CD14-positive monocyte (primary cell): ENCODE data around the gene LMTK2. TPM values are rescaled to one million over a fixed set of nuclear protein-coding genes. Genes with fewer than 3 reads are reported as not detected.
A peak's percentile ranks its signal among the peaks of the same experiment; 100 is the strongest.

ENCODE experiments used
- DNase-seq, 3 donors: peaks; one replicate each; pipeline ENCODE4 v3.0.0-alpha.2; 2011 to 2022
- H2AFZ ChIP-seq: 2 replicates; pipeline ENCODE4 v1.6.0; 2012; ENCODE audit warnings: mild to moderate bottlenecking, low read depth, low read length, inconsistent platforms; ENCODE audit not compliant: insufficient read depth, poor library complexity, severe bottlenecking
- H3K27ac ChIP-seq, 2 donors: 1 replicate in 1 of 2; 2 replicates in 1 of 2; pipeline ENCODE4 v1.5.1; 2012 to 2013; ENCODE audit warnings: low read length in 2 of 2, control low read depth in 1 of 2, inconsistent platforms in 1 of 2, low read depth in 1 of 2, mild to moderate bottlenecking in 1 of 2
- H3K27me3 ChIP-seq, 2 donors: one replicate each; pipeline versions ENCODE4 v1.6.0 to v1.6.1; 2011 to 2013; ENCODE audit warnings: low read length in 2 of 2; ENCODE audit not compliant: control insufficient read depth in 2 of 2, insufficient read depth in 2 of 2
- H3K36me3 ChIP-seq, 2 donors: replicated peaks in 1 of 2; 1 replicate in 1 of 2; 2 replicates in 1 of 2; pipeline versions ENCODE4 v1.5.1 to v1.6.1; 2012 to 2013; ENCODE audit warnings: low read length in 2 of 2, control low read depth in 1 of 2, inconsistent platforms in 1 of 2, mild to moderate bottlenecking in 1 of 2; ENCODE audit not compliant: insufficient read depth in 2 of 2, control insufficient read depth in 1 of 2
- H3K4me1 ChIP-seq, 2 donors: 1 replicate in 1 of 2; 2 replicates in 1 of 2; pipeline versions ENCODE4 v1.5.1 to v1.6.1; 2012 to 2013; ENCODE audit warnings: low read length in 2 of 2, control low read depth in 1 of 2, inconsistent platforms in 1 of 2, mild to moderate bottlenecking in 1 of 2, moderate library complexity in 1 of 2; ENCODE audit not compliant: insufficient read depth in 2 of 2, control insufficient read depth in 1 of 2
- H3K4me2 ChIP-seq: replicated peaks from 2 replicates; pipeline ENCODE3; 2012; ENCODE audit warnings: low read length, moderate library complexity, mild to moderate bottlenecking; ENCODE audit not compliant: poor library complexity, severe bottlenecking; ENCODE audit errors: extremely low read depth
- H3K4me3 ChIP-seq, 3 experiments: fragments of 200-600 bp in 1 of 3; sonication (generic) in 1 of 3; replicated peaks in 1 of 3; 1 replicate in 2 of 3; 2 replicates in 1 of 3; pipeline ENCODE4 v1.5.1; 2011 to 2013; ENCODE audit warnings: low read length in 3 of 3, mild to moderate bottlenecking in 3 of 3, control low read depth in 2 of 3, low read depth in 2 of 3, inconsistent platforms in 1 of 3, moderate library complexity in 1 of 3
- H3K79me2 ChIP-seq: 2 replicates; pipeline ENCODE4 v1.6.0; 2012; ENCODE audit warnings: mild to moderate bottlenecking, control low read depth, inconsistent platforms, low read length, moderate library complexity; ENCODE audit not compliant: insufficient read depth
- H3K9ac ChIP-seq: 2 replicates; pipeline ENCODE4 v1.6.0; 2017; ENCODE audit warnings: low read length, mild to moderate bottlenecking; ENCODE audit not compliant: insufficient read depth, poor library complexity, severe bottlenecking
- H3K9me3 ChIP-seq, 2 donors: replicated peaks in 1 of 2; 1 replicate in 1 of 2; 2 replicates in 1 of 2; pipeline versions ENCODE4 v1.5.1 to v1.6.1; 2012 to 2013; ENCODE audit warnings: low read length in 2 of 2, control low read depth in 1 of 2; ENCODE audit not compliant: control insufficient read depth in 1 of 2, insufficient read depth in 1 of 2
- H4K20me1 ChIP-seq: 2 replicates; pipeline ENCODE4 v1.6.0; 2012; ENCODE audit warnings: mild to moderate bottlenecking, low read length, control low read depth, moderate library complexity; ENCODE audit not compliant: insufficient read depth
- H3K27ac Mint-ChIP-seq, 7 donors: one replicate each; pipeline ENCODE4 v1.8.0; 2020; ENCODE audit warnings: mild to moderate bottlenecking in 7 of 7, mixed read lengths in 7 of 7, moderate library complexity in 6 of 7, inconsistent platforms in 2 of 7
- H3K27me3 Mint-ChIP-seq, 3 donors: one replicate each; pipeline ENCODE4 v1.8.0; 2021 to 2022; ENCODE audit warnings: low read depth in 3 of 3, mild to moderate bottlenecking in 3 of 3, mixed read lengths in 3 of 3, moderate library complexity in 3 of 3, inconsistent platforms in 1 of 3
- H3K36me3 Mint-ChIP-seq, 2 donors: one replicate each; pipeline ENCODE4 v1.8.0; 2020; ENCODE audit warnings: mixed read lengths in 2 of 2, inconsistent platforms in 1 of 2, mild to moderate bottlenecking in 1 of 2
- H3K4me1 Mint-ChIP-seq: one replicate; pipeline ENCODE4 v1.8.0; 2020; ENCODE audit warnings: mild to moderate bottlenecking, mixed read lengths
- H3K4me3 Mint-ChIP-seq, 2 donors: one replicate each; pipeline ENCODE4 v1.8.0; 2020; ENCODE audit warnings: mild to moderate bottlenecking in 2 of 2, mixed read lengths in 2 of 2, moderate library complexity in 1 of 2
- H3K9me3 Mint-ChIP-seq, 7 donors: one replicate each; pipeline ENCODE4 v1.8.0; 2020 to 2022; ENCODE audit warnings: mixed read lengths in 7 of 7, mild to moderate bottlenecking in 6 of 7, moderate library complexity in 6 of 7, inconsistent platforms in 2 of 7
- CTCF ChIP-seq: fragments of 200-600 bp; IDR thresholded peaks from one replicate; pipeline ENCODE4 v1.8.0; 2022; ENCODE audit warnings: antibody characterized with exemption, mild to moderate bottlenecking
- WGBS: methylation state at CpG from one replicate; pipeline ENCODE4 v1.1.5; 2013; ENCODE audit warnings: missing lambda C conversion rate; ENCODE audit not compliant: insufficient coverage; 5-methylcytosine and 5-hydroxymethylcytosine counted together
- intact Hi-C, 2 donors: fragments of 100-400 bp; cut with micrococcal nuclease; formaldehyde crosslinking; loops; one replicate each; pipeline versions ENCODE4 v1.15.0 to v1.15.1; 2023
- polyA plus RNA-seq, 3 donors: library from polyadenylated mRNA; depleted of rRNA in 1 of 3; unstranded in 2 of 3; stranded (reverse) in 1 of 3; fragments of 300-500 nt in 2 of 3; fragments of >200 nt in 1 of 3; fragmentation: Illumina TruSeq in 2 of 3; gene quantifications; 1 replicate in 2 of 3; 2 replicates in 1 of 3; pipeline ENCODE4 v1.2.3, GENCODE V29; 2012 to 2021

The LMTK2 gene
- polyA plus RNA-seq, 3 donors, result 1.7 to 9.2 (median 1.8) TPM

- H3K9me3 Mint-ChIP-seq, result no peaks in the 10 kb centered on the region
- no peaks in the 10 kb centered on the region for H3K9me3 ChIP-seq
- peaks cover 49 to 84% of the 10 kb centered on the region in 2 donors for H3K36me3 Mint-ChIP-seq
- intact Hi-C loops, result no loop called here
- no peak overlapping the region for H3K4me2 ChIP-seq
- no peak for TF ChIP-seq CTCF
- no peaks in the 10 kb centered on the region for H3K4me1 Mint-ChIP-seq
- peaks cover 61 to 92% of the 10 kb centered on the region in 2 donors for H3K36me3 ChIP-seq
- no peaks in the 10 kb centered on the region for H3K27me3 ChIP-seq
- H3K9ac ChIP-seq, result no peak overlapping the region
- DNase-seq, result no peak
- H3K27me3 Mint-ChIP-seq, result no peaks in the 10 kb centered on the region
- no peaks in the 10 kb centered on the region for H4K20me1 ChIP-seq
- no peak overlapping the region for H3K4me3 Mint-ChIP-seq
- 97% methylated on average over 23 of the region's 30 CpGs for WGBS
- no peak overlapping the region for H3K4me3 ChIP-seq
- H3K27ac ChIP-seq, result no peak overlapping the region
- no peak overlapping the region for H2AFZ ChIP-seq
- no peaks in the 10 kb centered on the region for H3K4me1 ChIP-seq
- no peaks in the 10 kb centered on the region for H3K79me2 ChIP-seq
- no peak overlapping the region for H3K27ac Mint-ChIP-seq
Measured at GRCh38 chr7:98230746-98231471, 124.2 kb downstream of the LMTK2 start.

GRCh38 chr7:98231493-98232262, 125.0 kb downstream of the LMTK2 start:
- TF ChIP-seq CTCF, result no peak
- Histone ChIP-seq H3K27ac (no peak overlapping the region), H4K20me1 (no peaks in the 10 kb centered on the region), H3K9ac (no peak overlapping the region), H2AFZ (no peak overlapping the region), H3K4me3 (no peak overlapping the region), H3K36me3 (peaks cover 61 to 92% of the 10 kb centered on the region in 2 donors), H3K4me1 (no peaks in the 10 kb centered on the region), H3K79me2 (no peaks in the 10 kb centered on the region), H3K9me3 (no peaks in the 10 kb centered on the region), H3K4me2 (no peak overlapping the region), H3K27me3 (no peaks in the 10 kb centered on the region)
- intact Hi-C loops, result no loop called here
- 96% methylated on average over 13 of the region's 25 CpGs for WGBS
- Mint-ChIP-seq H3K27ac (peak overlapping the region in 1 of 7 donors; percentile 40), H3K9me3 (no peaks in the 10 kb centered on the region), H3K36me3 (peaks cover 50 to 84% of the 10 kb centered on the region in 2 donors), H3K4me3 (no peak overlapping the region), H3K27me3 (no peaks in the 10 kb centered on the region), H3K4me1 (no peaks in the 10 kb centered on the region)
- no peak for DNase-seq
